Activated T-helper 1 cell treated with Interleukin-2 at 50 U/mL for 16 hours (primary cell): Measurements from ENCODE around the gene CDADC1.
"Not testable (repeated sequence)": the region's sequence is repeated elsewhere in the genome, so short reads cannot be mapped to it uniquely, and the experiment has no call there.

Experiments used
- DNase-seq: peaks from one replicate; pipeline ENCODE4 v3.0.0-alpha.2; 2020; ENCODE audit warnings: low read depth

Gene CDADC1

GRCh38 chr13:49315756-49316482, 68.2 kb downstream of the CDADC1 start:
- DNase-seq = no peak

GRCh38 chr13:49319551-49319950, 71.8 kb downstream of the CDADC1 start:
- DNase-seq = no peak

DNA sequence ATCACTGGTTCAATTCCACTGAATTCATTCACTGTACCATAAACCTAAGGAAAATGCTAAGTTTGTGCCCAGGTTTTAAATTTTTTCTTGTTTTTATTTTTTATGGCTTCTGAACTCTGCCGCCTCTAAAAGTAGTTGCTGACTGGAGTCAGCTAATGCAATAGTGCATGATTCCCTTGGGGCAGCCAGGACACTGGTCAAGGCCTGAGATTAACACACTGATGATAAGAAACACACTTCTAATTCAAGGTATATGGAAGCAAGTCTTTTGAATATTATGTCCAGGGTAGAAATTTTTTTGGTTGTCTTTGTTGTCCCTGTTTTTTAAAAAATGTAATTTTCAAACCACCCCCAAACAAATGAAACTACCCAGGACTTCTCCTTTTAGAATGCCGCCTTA, 72.2 kb downstream of the CDADC1 start:
- no peak for DNase-seq

- DNase-seq = no peak
Measured at GRCh38 chr13:49320975-49321374, 73.2 kb downstream of the CDADC1 start.

- no peak for DNase-seq
Measured at GRCh38 chr13:49322702-49323101, 75.0 kb downstream of the CDADC1 start.

GRCh38 chr13:49323344-49323743, 75.6 kb downstream of the CDADC1 start:
- no peak for DNase-seq

DNA sequence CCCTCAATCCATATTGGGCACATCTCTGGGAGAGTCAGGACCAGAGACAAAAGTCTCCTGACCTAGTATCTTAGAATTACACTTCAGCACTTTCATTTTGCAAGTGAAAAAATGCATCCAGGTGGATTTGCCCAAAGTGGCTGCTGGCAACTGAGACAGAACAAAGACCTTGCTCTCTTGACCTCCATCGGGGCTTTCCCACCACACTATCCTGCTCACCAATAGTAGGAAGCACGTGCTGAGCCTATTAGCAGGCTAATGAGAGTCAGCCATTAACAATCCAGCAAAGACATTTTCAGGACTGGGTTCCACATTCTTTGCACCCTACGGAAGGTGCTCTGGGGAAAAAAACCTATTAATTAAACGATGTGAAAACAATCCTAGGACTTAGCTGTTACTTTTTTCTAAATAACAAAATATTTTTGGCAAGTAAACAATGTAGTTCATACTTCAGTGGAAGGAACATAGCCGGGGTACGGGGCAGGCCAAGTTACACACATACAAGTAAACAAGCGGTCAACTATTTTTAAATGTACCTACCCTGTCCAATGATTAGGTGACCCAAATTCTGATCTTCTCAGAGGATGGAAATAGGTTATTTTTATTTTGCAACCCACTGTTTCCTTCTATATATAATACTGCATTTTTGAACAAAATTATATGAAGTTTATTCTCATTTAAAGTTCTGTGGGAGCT, 78.6 kb downstream of the CDADC1 start:
- no peak for DNase-seq

GRCh38 chr13:49327145-49327544, 79.4 kb downstream of the CDADC1 start:
- DNase-seq = not testable (repeated sequence)

DNA sequence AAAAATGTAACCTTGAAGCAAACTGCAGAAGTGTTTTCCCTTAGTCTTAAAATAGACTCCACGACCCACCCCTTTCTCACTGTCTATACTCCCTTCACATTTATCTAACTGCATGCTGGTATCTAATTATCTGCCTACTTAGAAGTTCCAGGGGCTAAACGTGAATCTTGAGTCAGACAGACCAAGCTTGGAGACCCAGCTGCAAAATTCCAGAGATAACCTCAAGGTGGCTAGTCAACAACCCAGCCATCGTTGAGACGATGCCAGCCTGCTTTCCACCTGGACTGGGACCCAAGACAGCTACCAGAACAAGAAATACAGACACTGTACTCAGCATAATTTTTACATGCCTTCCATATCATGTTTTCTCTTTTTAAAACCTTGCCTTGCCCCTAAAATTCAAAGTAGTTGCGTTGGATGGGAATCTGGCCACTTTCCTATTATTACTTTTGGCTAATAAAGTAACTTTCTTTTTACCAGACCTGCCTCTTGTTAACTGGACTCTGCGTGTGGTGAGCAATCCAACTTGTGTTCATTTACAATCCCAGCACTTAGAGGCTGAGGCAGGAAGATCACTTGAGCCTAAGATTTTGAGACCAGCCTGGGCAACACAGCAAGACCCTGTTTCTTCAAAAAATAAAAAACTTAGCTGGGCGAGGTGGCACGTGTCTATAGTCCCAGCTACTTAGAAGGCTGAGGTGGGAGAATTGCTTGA, 82.3 kb downstream of the CDADC1 start:
- DNase-seq = no peak

GRCh38 chr13:49330546-49330864, 82.8 kb downstream of the CDADC1 start:
- DNase-seq = no peak

- no peak for DNase-seq
Measured at GRCh38 chr13:49336655-49337054, 88.9 kb downstream of the CDADC1 start.

- no peak for DNase-seq
Measured at GRCh38 chr13:49340161-49340560, 92.4 kb downstream of the CDADC1 start.

- DNase-seq = no peak
Measured at GRCh38 chr13:49341517-49341916, 93.8 kb downstream of the CDADC1 start.

- DNase-seq = no peak
Measured at GRCh38 chr13:49341941-49342340, 94.2 kb downstream of the CDADC1 start.

- no peak for DNase-seq
Measured at GRCh38 chr13:49342454-49342853, 94.7 kb downstream of the CDADC1 start.
